B cell (primary cell): ENCODE results near the gene GLCCI1.

Source experiments
- EZH2 ChIP-seq: IDR thresholded peaks from 2 replicates; pipeline ENCODE4 v1.6.1; 2012; ENCODE audit warnings: borderline replicate concordance, low read depth, mild to moderate bottlenecking, moderate library complexity, low read length; ENCODE audit not compliant: insufficient read depth, poor library complexity, severe bottlenecking
- TF ChIP-seq, protein P1 (sequence below): fragments of 200-600 bp; IDR thresholded peaks from one replicate; pipeline ENCODE4 v1.8.0; 2022; ENCODE audit warnings: antibody characterized with exemption, mild to moderate bottlenecking

DNA sequence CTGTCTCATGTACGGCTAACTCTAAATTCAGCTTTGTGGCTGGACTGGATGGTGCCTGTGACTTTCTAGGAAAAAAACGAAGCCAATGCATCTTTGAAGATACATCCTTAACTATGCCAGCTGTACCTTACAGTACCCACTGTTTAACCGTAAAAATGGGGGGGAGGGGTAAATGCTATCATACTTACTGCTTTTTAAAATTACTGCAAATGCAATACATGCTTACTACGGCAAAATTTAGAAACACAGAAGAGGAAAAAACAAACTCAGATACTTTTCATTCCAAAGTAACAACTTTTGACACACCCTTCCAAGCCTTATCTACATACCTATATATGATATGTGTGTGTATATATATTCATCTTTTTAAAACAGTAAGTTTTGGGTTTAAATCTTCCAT, 20.4 kb upstream of the GLCCI1 start:
- TF ChIP-seq, protein P1, sequence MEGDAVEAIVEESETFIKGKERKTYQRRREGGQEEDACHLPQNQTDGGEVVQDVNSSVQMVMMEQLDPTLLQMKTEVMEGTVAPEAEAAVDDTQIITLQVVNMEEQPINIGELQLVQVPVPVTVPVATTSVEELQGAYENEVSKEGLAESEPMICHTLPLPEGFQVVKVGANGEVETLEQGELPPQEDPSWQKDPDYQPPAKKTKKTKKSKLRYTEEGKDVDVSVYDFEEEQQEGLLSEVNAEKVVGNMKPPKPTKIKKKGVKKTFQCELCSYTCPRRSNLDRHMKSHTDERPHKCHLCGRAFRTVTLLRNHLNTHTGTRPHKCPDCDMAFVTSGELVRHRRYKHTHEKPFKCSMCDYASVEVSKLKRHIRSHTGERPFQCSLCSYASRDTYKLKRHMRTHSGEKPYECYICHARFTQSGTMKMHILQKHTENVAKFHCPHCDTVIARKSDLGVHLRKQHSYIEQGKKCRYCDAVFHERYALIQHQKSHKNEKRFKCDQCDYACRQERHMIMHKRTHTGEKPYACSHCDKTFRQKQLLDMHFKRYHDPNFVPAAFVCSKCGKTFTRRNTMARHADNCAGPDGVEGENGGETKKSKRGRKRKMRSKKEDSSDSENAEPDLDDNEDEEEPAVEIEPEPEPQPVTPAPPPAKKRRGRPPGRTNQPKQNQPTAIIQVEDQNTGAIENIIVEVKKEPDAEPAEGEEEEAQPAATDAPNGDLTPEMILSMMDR: no peak
- TF ChIP-seq EZH2: no peak
